ENCODE results near the gene CD84.
"Not testable (repeated sequence)": the region's sequence is repeated elsewhere in the genome, so short reads cannot be mapped to it uniquely, and the experiment has no call there.

DNA sequence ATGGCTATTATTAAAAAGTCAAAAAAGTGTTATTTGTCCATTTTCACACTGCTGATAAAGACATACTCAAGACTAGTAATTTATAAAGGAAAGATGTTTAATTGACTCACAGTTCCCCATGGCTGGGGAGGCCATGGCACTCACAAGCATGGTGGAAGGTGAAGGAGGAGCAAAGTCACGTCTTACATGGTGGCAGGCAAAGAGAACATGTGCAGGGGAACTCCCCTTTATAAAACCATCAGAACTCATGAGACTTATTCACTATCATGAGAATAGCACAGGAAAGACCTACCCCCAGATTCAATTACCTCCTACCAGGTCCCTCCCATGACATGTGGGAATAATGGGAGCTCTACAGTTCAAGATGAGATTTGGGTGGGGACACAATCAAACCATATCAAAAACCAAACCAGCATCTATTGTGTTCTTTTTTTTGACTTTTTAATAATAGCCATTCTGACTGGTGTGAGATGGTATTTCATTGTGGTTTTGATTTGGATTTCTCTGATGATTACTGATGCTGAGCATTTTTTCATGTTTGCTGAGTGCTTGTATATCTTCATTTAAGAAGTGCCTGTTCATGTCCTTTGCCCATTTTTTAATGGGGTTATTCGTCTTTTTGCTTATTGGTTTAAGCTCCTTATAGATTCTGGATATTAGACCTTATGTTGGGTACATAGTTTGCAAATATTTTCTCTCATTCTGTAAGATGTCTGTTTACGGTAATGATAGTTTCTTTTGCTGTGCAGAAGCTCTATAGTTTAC lies 80.8 kb downstream of the CD84 start:
- TF ChIP-seq, protein P1, sequence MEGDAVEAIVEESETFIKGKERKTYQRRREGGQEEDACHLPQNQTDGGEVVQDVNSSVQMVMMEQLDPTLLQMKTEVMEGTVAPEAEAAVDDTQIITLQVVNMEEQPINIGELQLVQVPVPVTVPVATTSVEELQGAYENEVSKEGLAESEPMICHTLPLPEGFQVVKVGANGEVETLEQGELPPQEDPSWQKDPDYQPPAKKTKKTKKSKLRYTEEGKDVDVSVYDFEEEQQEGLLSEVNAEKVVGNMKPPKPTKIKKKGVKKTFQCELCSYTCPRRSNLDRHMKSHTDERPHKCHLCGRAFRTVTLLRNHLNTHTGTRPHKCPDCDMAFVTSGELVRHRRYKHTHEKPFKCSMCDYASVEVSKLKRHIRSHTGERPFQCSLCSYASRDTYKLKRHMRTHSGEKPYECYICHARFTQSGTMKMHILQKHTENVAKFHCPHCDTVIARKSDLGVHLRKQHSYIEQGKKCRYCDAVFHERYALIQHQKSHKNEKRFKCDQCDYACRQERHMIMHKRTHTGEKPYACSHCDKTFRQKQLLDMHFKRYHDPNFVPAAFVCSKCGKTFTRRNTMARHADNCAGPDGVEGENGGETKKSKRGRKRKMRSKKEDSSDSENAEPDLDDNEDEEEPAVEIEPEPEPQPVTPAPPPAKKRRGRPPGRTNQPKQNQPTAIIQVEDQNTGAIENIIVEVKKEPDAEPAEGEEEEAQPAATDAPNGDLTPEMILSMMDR (IDR thresholded peaks at IDR 0.05) = not testable (repeated sequence)
- TF ChIP-seq POLR2A (IDR thresholded peaks at IDR 0.05) = not testable (repeated sequence)

All from right lobe of liver (tissue), 4 donors.